ENCODE measurements around the gene KRTAP17-1. TPM values are rescaled to one million over a fixed set of nuclear protein-coding genes. Genes with fewer than 3 reads are reported as not detected.

The KRTAP17-1 gene
- polyA plus RNA-seq, 10 donors, result not detected

- DNase-seq, result no peak
Measured at GRCh38 chr17:41333098-41333497, 17.6 kb upstream of the KRTAP17-1 start.

- no peak for DNase-seq
Measured at GRCh38 chr17:41332239-41332638, 16.7 kb upstream of the KRTAP17-1 start.

GRCh38 chr17:41331606-41332005 lies 16.1 kb upstream of the KRTAP17-1 start:
- DNase-seq, result no peak

DNA sequence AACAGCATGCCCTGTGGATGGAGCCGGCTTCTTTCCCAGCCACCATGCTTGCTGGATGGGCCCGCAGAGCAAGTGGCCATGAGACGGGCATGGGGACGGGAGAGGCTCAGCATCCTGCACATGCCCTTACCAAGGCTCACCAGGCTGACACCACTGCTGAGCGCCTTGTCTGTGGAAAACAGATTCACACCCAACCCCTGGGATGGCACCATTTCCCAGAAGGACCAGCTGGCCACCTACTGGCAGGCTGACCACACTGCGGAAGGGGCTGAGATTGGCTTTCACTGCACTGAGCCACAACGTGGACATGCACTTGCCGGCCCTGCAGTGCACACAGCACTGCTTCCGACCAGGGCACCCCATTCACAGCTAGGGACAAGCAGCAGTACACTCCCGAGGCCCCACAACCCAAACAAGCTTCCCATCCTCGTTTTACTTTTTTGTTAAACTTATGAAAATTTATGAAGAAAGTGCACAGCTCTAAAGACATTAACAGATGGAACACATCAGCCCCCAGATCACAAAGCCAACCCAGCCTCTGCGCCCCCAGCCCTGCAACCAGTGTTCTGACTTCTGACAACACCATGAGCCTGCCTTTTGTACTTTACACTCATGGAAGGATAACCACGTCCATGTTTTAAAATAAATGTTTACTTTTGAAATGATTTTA lies 13.9 kb upstream of the KRTAP17-1 start:
- peak; percentile 9 to 23 (median 17) for DNase-seq

GRCh38 chr17:41328207-41328606 lies 12.7 kb upstream of the KRTAP17-1 start:
- no peak for DNase-seq

- DNase-seq, result no peak
Measured at GRCh38 chr17:41327411-41328120, 12.1 kb upstream of the KRTAP17-1 start.

GRCh38 chr17:41326173-41327145 lies 10.9 kb upstream of the KRTAP17-1 start:
- no peak for DNase-seq

DNA sequence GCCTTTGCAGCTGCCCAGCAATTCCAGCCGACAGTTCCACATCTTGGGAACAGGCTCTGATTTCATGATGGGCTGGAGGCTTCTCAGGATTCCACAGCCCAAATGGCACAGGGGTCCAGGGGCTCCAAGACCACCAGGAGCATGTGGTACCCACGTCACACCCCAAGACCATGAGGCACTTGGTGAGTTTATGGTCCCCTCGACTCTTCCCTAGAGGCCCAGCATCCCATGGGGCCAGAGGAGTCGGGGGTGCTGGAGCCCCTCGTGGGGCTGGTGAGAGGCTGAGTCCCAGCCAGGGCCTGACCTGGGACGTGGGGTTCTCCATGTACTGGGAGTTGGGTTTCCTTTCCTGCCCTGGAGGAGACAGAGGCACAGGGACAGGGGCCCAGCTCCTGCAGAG lies 10.1 kb upstream of the KRTAP17-1 start:
- DNase-seq, result no peak

- DNase-seq, result no peak
Measured at GRCh38 chr17:41325126-41325525, 9.6 kb upstream of the KRTAP17-1 start.

DNA sequence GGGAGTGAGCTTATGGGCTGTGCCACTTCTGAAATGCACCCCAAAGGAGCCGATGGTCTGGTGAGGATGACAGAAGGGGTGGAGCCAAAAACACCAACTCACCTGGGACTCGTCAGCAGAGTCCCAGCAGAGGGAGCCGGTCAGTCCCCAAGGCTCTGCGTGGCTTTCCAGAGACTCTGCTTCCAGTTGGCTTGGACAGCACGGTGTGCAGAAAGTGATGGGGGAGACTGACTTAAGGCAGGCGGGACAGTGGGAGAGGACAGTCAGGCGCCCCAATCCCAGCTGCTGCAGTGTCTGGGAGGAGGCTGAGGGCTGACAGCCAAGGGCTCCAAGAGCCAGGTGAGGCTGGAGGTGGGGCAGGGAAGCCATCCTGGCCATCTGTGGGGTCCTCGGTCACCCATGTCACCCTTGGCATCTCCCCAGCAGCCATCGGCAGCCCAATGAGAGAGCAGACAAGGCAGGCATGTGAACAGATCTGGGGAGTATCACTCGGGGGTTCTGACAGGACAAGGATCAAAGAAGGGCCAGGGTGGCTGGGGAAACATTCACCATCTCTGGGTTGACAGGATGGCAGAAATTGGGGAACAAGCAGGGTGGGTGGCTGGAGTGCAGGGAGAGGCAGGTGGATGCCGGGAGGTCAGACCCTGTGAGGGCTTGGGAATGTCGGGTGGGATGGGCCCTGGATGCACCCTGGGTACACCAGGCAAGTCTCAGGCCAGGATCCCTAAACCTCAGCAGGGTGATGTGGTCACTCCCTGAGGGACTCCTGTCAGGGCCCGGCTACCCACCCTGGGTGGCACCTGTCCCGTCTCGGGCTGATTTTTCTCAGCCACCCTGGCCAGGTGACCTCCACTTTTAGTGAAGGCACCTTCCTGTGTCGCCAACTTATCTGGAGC lies 8.9 kb upstream of the KRTAP17-1 start:
- DNase-seq, result no peak

DNA sequence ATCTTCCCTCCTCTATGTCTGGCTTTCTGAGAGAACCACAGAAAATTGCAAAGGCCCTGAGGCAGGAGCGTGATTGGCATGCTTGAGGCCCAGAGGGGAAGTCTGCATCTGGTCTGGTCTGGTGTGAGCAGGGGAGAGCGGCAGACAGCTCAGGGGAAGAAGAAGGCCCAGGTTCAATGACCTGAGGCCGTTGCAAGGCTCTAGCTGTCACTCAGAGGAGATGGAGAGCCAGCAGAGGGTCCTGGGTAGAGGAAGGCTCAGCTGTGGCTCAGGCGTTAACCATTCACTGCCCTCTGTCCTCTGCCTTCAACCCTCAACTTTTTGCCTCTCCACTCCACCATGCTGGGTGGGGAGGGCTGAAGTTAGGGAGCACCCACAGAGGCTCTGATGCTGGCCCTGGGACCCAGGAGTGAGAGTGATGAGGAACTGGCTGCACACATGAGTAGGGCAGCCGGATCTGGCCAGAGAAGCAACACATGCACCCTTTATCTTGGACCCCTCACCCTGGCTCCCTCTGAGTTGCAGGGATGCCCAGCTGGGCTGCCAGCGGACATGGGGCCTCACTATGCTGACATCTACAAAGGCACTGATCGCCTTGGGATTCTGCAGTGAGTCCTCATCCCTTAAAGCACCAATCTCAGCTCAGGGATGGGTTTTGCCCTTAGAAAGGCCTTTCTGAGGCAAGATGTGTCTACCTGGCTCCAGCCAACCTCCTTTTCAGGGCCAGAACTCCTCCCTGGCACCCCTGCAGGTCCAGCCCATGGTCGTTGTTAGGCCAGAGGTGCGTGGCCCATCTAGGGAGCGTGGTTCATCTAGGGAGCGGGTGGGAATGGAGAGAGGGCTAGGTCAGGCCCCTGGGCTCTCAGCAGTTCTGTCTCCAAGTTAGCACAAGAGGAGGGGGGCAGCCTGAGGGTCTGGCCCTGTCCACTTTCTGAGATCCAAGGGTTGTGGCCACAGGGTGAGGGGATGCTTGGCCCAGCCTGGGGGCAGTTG lies 7.7 kb upstream of the KRTAP17-1 start:
- DNase-seq, result no peak

- peak; percentile 17 to 53 (median 29) for DNase-seq
Measured at GRCh38 chr17:41322094-41322902, 6.8 kb upstream of the KRTAP17-1 start.

DNA sequence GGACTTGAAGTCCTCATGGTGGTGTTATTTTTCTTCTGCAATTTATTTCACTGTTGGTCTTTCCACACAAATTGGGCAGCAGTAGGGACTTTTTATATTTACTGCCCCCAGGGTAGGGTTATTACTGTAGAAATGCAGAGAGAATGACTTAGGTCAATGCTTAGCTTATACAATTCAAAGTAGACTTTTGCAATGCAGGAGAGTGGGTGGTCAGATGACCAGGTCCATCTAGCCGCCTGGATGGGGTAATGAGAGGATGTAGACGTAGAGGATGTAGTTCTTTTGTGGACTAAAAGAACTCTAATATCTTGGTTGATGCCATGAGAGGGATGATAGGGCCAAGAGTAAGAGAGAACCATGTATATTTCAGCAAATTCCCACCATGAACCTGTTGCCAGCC lies 2.7 kb upstream of the KRTAP17-1 start:
- no peak for DNase-seq

DNA sequence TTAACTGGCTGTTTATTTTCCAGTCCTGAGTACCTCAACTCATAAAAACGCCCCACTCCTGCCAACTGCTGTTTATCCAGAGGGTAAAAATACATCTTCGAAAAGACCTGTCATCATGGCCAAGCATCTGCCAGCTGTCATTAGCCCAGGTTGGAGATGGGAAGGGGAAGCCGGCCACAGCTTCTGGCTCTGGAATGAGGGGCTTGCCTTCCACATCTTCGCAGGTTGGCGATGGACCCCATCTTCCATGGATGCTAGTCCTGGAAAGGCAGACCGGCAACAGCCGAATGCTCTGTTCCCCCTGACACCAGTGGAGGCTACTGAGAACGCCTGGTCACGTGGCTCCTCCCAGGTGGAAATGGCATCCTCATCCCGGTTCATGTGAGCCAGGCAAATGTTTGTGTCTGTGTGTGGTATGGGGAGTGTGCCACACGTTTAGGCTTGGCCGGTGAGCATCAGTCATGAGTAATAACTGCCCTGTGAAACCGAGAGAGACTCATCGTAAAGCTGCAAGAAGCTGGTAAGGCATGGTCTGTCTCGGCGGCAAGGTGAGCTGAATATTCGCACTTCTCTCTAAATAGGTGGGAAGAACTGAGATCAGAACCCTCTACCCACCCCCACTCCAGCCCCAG lies 420 bp upstream of the KRTAP17-1 start:
- no peak for DNase-seq

- DNase-seq, result no peak
Measured at GRCh38 chr17:41311111-41311510, 4.4 kb downstream of the KRTAP17-1 start.

- peak in 1 of 3 donors; percentile 9 for DNase-seq
Measured at GRCh38 chr17:41308918-41309359, 6.6 kb downstream of the KRTAP17-1 start, which contains the start of gene KRTAP16-1. KRTAP16-1 (minus strand) TSS chr17:41309309; CDS start chr17:41309253, 56 bp downstream.

DNA sequence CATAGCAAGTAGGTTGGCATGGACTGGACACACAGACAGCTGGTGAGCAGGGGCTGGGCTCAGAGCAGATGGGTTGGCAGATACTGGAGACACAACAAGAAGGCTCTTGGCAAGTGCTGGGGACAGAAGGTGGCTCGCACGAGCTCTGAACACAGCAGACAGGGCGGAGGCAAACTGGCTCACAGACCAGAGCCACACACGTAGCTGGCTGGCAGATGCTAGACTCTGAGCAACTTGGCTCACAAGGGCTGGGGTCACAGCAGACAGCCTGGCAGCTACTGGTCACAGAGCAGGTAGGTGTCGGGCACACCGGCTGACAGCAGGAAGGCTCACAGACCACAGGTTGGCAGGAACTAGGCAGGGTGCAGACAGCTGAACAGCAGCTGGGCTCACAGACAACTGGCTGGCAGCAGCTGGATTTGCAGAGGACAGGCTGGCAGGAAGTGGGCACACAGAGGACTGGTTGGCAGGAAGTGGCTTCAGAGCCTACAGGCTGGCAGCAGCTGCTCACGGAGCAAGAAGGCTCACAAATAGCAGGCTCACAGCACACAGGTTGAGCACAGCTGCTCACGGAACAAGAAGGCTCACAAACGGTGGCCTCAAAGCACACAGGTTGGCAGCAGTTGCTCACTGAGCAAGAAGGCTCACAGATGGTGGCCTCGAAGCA lies 7.1 kb downstream of the KRTAP17-1 start:
- peak; percentile 46 to 72 (median 48) for DNase-seq

- DNase-seq, result no peak
Measured at GRCh38 chr17:41307647-41308046, 7.9 kb downstream of the KRTAP17-1 start.
